MG63 (cell line): ENCODE measurements around the gene OR2H2. TPM values are rescaled to one million over a fixed set of nuclear protein-coding genes. Genes with fewer than 3 reads are reported as not detected.
A peak's percentile ranks its signal among the peaks of the same experiment; 100 is the strongest.

Experiments
- DNase-seq: peaks from one replicate; pipeline ENCODE4 v3.0.0-alpha.2; 2020
- H3K27me3 ChIP-seq: fragments of 250-450 bp; sonication (Bioruptor Pico); 2 replicates; pipeline ENCODE4 v1.5.1; 2020; ENCODE audit warnings: mild to moderate bottlenecking, moderate library complexity
- H3K36me3 ChIP-seq: fragments of 250-450 bp; sonication (Bioruptor Pico); 2 replicates; pipeline ENCODE4 v1.5.1; 2020; ENCODE audit warnings: mild to moderate bottlenecking, moderate library complexity
- H3K4me3 ChIP-seq: fragments of 250-450 bp; sonication (Bioruptor Pico); 2 replicates; pipeline ENCODE4 v1.5.1; 2020; ENCODE audit warnings: mild to moderate bottlenecking, moderate library complexity
- H3K9me3 ChIP-seq: fragments of 250-450 bp; sonication (Bioruptor Pico); 2 replicates; pipeline ENCODE4 v1.5.1; 2020; ENCODE audit warnings: mild to moderate bottlenecking, moderate library complexity
- total RNA-seq: library from RNA; depleted of rRNA; stranded (reverse); fragments of >200 nt; shearing (Covaris generic); gene quantifications from 2 replicates; pipeline ENCODE4 v1.2.3, GENCODE V29; 2014; ENCODE audit warnings: low replicate concordance; rRNA removed

Gene OR2H2
- total RNA-seq, result not detected in 2 replicates

DNA sequence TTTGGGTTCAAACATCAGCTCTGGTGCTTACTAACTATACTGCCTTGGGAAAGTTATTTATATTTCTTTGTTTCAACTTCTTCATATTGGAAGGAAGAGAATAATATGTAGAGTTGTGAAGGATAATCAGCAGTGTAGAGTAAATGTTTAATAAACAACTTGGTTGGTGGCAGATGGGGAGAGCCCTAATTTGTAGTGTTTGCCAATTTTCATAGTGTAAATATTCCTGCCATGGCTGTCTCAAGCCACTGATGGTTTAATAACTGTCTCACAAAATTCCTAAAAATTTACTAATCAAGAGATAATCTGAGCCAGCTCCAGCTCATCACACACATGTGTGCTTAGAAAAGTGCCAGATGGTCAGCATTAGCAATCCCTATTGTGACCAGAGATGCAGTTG lies at the start of gene OR2H2:
Gene OR2H2 (plus strand): TSS at position 301 of the 400 bp plus-strand sequence. CDS start 2,824 bp downstream, outside the sequence.
- Histone ChIP-seq H3K9me3 (no peaks in the 10 kb centered on the region), H3K36me3 (no peaks in the 10 kb centered on the region), H3K27me3 (no peaks in the 10 kb centered on the region), H3K4me3 (no peak within 1 kb of the TSS)
- DNase-seq, result no peak

DNA sequence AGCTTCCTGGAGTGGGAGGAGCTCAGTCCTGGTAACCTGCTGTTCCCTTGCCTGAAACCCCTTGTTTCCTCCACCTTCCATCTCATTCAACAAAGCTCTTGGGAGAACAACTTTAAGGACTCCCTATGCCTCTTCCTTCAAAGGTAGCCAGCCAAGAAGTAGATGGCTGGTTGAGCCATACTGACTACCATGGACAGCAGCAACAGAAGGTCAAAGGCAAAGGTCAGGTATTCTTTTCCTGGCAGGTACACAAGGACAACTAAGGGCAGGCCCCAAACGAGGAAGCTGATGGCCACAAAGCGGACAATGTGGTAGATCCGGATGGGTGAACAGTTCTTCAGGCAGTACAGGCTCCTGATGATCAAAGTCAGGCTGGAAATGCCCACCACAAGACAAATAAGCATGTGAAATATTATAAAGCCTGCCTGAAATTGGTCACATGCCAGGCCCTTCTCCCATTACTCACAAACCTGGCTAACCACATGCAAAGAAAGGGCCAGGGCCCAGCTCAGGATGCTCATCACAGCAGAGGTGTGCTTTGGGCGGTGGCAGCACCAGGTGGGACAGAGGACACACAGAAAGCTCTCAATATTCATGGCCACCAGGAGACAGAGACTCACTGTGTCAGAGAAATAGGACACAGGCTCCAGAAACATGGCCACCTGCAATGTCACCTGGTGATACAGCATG lies 47.1 kb upstream of the OR2H2 start:
- no peak overlapping the region for H3K4me3 ChIP-seq
- DNase-seq, result no peak
- no peaks in the 10 kb centered on the region for H3K27me3 ChIP-seq
- H3K9me3 ChIP-seq, result no peaks in the 10 kb centered on the region
- H3K36me3 ChIP-seq, result no peaks in the 10 kb centered on the region

DNA sequence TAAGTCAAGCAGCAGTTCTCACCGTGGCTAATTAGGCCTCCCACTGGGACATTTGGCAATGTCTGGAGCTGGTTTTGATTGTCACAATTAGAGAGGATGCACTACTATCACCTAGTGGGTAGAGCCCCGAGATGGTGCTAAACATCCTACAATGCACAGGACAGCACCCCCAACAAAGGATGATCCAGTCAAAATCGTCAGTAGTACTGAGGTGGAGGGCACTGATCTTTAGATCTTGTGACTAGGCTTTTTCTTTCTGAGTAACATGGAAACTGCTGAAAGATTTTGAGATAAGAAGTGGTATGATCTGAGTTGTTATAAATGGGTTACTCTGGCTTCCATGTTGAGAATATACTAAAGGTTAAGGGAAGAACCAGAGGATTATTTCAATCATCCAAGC lies 37.3 kb upstream of the OR2H2 start:
- Histone ChIP-seq H3K9me3 (no peaks in the 10 kb centered on the region), H3K4me3 (no peak overlapping the region), H3K27me3 (no peaks in the 10 kb centered on the region), H3K36me3 (no peaks in the 10 kb centered on the region)
- no peak for DNase-seq

DNA sequence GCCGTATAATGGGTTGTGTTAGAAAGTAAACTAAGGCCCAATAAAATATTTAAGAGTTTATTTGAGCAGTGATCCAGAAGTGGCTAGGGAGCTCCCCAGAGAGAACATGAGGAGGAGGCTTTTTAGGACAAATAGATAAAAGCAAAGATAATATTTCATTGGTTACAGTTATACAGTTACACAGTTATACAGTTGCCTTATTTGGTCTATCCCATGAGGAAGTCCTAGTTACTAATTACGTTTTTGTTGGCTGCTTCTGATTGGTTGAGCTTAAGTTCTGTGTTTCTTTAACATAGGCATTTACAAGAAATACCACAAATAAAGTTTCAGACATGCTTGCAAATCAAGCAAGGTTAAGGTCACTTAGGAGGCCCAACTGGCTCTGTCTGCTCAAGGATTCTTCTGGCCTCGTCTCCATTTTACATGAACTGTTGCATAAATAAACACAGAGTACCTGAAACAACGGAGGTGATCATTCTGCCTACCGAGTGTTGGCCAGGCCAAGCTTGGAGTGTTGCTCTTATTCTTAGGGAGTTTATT lies 32.3 kb upstream of the OR2H2 start:
- Histone ChIP-seq H3K4me3 (no peak overlapping the region), H3K9me3 (no peaks in the 10 kb centered on the region), H3K36me3 (no peaks in the 10 kb centered on the region), H3K27me3 (no peaks in the 10 kb centered on the region; the same call in 1 of the 2 replicates)
- no peak for DNase-seq

DNA sequence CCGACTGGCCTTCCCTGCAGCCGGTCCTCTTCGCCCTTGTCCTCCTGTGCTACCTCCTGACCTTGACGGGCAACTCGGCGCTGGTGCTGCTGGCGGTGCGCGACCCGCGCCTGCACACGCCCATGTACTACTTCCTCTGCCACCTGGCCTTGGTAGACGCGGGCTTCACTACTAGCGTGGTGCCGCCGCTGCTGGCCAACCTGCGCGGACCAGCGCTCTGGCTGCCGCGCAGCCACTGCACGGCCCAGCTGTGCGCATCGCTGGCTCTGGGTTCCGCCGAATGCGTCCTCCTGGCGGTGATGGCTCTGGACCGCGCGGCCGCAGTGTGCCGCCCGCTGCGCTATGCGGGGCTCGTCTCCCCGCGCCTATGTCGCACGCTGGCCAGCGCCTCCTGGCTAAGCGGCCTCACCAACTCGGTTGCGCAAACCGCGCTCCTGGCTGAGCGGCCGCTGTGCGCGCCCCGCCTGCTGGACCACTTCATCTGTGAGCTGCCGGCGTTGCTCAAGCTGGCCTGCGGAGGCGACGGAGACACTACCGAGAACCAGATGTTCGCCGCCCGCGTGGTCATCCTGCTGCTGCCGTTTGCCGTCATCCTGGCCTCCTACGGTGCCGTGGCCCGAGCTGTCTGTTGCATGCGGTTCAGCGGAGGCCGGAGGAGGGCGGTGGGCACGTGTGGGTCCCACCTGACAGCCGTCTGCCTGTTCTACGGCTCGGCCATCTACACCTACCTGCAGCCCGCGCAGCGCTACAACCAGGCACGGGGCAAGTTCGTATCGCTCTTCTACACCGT lies 31.5 kb upstream of the OR2H2 start:
- Histone ChIP-seq H3K27me3 (no peaks in the 10 kb centered on the region; the same call in 1 of the 2 replicates), H3K9me3 (no peaks in the 10 kb centered on the region), H3K4me3 (no peak overlapping the region), H3K36me3 (no peaks in the 10 kb centered on the region)
- DNase-seq, result peak; percentile 11

DNA sequence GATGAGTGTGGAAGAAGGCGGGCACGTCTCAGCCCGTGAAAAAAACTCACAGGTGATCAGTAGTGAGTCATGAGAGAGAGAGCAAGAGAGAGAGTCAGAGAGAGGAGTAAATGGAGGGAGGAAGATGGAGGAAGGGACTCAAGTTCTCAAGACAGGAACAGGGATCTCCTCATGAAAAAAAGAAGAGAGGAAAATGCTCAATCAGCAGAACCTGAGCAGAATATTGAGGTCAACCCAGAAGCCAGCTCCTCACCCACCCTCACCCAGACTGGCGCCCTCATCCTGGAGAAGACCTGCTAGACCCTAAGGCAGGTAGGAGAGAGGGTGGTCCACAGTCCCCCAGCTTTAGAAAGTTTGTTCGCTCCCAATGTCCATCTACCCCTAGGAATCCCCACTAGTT lies 30.2 kb upstream of the OR2H2 start:
- Histone ChIP-seq H3K9me3 (no peaks in the 10 kb centered on the region), H3K27me3 (no peaks in the 10 kb centered on the region; the same call in 1 of the 2 replicates), H3K36me3 (no peaks in the 10 kb centered on the region), H3K4me3 (no peak overlapping the region)
- DNase-seq, result no peak

DNA sequence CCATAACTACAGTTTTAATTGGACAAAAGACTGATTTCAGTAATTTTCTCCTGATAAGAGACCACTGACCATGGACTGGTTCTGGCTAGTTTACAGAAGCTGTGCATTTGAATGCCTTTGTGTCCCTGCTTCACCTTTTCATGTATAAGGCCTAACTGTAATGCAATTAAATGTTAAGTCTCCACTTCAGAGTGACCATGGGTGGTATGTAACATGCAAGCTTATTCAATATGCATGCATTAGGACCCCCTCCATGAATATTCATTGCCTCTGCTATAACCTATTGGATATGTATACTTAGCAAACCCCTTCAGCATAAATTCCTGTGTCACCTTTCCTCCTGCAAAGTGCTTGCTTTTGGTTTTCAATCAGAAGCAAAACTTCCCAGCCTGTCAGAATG lies 27.6 kb upstream of the OR2H2 start:
- Histone ChIP-seq H3K36me3 (no peaks in the 10 kb centered on the region), H3K4me3 (no peak overlapping the region), H3K27me3 (no peaks in the 10 kb centered on the region; the same call in 1 of the 2 replicates), H3K9me3 (no peaks in the 10 kb centered on the region)
- no peak for DNase-seq

DNA sequence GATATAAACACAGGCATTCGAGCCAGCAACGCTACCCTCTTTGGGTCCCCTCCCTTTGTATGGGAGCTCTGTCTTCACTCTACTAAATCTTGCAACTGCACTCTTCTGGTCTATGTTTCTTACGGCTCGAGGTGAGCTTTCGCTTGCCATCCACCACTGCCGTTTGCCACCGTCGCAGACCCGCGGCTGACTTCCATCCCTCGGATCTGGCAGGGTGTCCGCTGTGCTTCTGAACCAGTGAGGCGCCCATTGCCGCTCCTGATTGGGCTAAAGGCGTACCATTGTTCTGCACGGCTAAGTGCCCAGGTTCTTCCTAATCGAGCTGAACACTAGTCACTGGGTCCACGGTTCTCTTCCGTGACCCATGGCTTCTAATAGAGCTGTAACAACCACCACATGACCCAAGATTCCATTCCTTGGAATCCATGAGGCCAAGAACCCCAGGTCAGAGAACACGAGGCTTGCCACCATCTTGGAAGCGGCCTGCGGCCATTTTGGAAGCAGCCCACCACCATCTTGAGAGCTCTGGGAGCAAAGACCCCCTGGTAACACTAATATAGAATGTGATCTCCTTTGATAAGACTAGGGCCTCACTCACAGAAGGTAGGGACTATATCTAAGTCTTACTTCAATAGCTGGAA lies 26.4 kb upstream of the OR2H2 start:
- Histone ChIP-seq H3K27me3 (no peaks in the 10 kb centered on the region; the same call in 1 of the 2 replicates), H3K36me3 (no peaks in the 10 kb centered on the region), H3K4me3 (no peak overlapping the region), H3K9me3 (no peaks in the 10 kb centered on the region)
- no peak for DNase-seq

DNA sequence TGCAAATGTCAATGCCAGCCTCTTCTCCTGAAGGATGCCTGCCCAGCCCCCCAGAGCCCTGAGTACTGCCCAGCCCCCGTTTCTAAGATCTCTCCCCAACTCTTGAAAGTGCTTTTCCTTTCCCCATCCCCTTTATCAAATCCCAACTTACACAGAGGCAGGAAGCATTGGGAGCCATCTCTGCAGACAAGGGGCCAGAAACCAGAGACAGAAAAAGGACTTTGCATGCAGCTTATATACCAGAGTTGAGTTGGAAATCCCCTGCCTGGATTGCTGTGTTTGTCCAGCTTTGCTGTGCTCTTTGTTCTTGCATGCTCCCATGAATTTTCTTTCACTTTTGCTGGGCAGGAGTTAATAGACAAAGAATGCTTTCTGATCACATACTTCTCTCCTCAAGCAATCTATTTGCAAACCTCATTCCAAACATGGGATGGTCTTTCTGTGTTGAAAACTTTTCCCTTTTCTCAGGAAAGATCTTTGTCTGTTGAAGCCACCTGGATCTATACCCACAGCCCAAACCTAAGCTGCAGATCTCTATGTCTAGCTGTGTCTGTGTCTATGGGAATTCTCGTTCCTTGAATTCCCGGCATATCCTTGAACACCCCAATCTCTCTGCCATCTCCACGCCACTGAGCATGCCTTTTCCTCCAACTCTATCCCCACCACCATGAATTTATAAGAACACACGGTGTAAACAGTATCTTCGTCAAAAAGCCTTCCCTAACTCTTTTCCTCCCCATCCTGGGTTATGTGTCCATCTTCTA lies 25.2 kb upstream of the OR2H2 start, which contains the start of gene UBD:
Gene UBD (minus strand): TSS at position 209 of the 764 bp plus-strand sequence. CDS start 31 bp downstream, at position 178.
- DNase-seq, result no peak
- no peak within 1 kb of the TSS for H3K4me3 ChIP-seq
- H3K27me3 ChIP-seq, result no peaks in the 10 kb centered on the region
- H3K36me3 ChIP-seq, result no peaks in the 10 kb centered on the region
- no peaks in the 10 kb centered on the region for H3K9me3 ChIP-seq

DNA sequence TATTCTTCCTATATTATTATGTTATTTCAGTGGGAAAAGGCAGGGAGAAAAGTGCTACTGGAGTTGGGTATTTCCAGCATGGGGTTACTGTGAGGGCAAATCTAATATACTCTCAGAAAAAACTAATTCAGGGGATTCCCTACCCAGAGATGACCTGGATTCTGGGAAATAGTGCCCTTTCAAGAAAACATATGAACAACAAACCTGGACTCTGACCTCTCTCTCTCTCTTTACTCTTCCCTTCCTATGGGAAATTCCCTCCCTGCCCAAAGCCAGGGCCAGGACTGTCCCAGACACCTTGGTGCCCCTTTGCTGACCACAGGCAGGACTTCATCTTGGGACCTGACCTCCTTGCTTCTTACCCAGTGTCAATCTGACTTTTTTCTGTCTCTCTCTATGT lies 23.8 kb upstream of the OR2H2 start:
- no peak overlapping the region for H3K4me3 ChIP-seq
- DNase-seq, result no peak
- no peaks in the 10 kb centered on the region for H3K36me3 ChIP-seq
- H3K9me3 ChIP-seq, result no peaks in the 10 kb centered on the region
- H3K27me3 ChIP-seq, result no peaks in the 10 kb centered on the region

DNA sequence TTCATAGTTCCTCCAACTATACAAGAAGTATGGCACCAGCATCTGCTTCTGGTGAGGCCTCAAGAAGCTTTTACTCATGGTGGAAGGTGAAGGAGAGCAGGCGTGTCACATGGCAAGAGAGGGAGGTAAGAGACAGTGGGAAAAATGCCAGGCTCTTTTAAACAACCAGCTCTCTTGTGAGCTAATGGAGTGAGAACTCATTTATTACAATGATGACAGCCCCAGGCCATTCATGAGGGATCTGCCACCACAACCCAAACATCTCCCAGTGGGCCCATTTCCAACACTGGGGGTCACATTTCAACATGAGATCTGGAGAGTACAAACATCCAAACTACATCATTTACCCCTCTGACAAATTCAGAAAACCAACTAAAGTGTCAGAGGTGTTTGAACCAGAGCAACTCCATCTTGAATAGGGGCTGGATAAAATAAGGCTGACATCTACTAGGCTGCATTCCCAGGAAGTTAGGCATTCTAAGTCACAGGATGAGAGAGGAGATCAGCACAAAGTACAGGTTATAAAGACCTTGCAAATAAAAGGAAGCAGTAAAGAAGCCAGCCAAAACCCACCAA lies 23.2 kb upstream of the OR2H2 start:
- H3K9me3 ChIP-seq, result no peaks in the 10 kb centered on the region
- no peak overlapping the region for H3K4me3 ChIP-seq
- no peaks in the 10 kb centered on the region for H3K36me3 ChIP-seq
- H3K27me3 ChIP-seq, result no peaks in the 10 kb centered on the region
- DNase-seq, result no peak

DNA sequence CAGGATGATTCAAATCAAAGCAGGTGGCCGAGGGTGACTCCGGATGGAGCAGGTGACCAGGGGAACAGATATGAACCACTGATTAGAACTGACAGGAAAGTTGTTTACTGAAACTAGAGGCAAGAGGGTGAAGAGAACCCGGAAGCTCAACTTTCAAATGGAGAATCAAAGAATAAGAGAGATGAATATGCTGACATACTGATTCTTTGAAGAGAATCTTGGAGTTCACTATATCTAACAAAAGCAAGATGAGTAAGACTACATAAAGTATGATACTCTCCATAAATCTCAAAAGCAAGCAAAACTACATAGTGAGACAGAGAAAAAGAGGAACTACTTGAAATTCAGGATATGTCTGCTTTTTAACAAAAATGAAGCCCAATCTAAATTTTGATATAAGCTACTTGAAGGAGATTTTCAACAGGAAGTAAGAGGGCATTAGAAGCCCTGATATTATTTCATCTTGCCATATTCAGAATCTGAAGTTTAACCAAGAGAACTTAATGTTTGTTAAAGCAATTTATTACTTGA lies 21.4 kb upstream of the OR2H2 start:
- H3K9me3 ChIP-seq, result no peaks in the 10 kb centered on the region
- no peak overlapping the region for H3K4me3 ChIP-seq
- no peaks in the 10 kb centered on the region for H3K36me3 ChIP-seq
- no peaks in the 10 kb centered on the region for H3K27me3 ChIP-seq
- DNase-seq, result no peak

DNA sequence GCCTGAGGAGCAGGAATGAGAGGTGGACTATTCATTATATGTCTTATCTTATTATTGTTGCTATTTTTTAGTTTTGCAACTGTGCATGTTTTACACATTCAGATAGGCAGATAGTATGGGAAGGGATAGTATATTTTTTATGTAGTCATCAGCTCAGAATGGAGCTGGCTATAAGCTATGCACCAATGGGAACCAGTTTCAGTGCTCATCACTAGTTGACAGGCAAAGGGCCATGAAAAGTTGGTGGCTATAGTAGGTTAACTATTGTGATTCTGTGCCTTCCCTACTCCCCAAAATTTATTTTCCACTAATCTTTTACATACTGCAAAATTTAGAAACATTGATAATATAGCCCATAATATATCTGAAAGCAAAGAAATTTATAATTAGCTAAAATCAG lies 20.0 kb upstream of the OR2H2 start:
- no peak for DNase-seq
- H3K4me3 ChIP-seq, result no peak overlapping the region
- no peaks in the 10 kb centered on the region for H3K36me3 ChIP-seq
- no peaks in the 10 kb centered on the region for H3K27me3 ChIP-seq
- H3K9me3 ChIP-seq, result no peaks in the 10 kb centered on the region

DNA sequence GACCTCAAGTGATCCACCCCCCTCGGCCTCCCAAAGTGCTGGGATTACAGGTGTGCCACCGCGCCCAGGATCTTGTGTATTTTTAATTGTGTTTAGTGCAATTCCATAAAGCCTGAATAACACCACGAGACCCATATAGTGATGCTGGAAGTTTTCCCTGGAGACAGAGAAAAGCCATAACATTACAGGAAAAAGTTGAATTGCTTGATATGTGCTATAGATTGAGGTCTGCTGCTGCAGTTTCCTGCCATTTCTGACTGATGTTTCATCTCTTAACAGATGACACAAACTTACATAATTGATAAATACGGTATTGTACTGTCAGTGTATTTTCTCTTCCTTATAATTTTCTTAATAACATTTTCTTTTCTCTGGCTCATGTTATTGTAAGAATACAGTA lies 18.1 kb upstream of the OR2H2 start:
- H3K36me3 ChIP-seq, result no peaks in the 10 kb centered on the region
- no peak for DNase-seq
- no peaks in the 10 kb centered on the region for H3K9me3 ChIP-seq
- H3K27me3 ChIP-seq, result no peaks in the 10 kb centered on the region
- H3K4me3 ChIP-seq, result no peak overlapping the region

DNA sequence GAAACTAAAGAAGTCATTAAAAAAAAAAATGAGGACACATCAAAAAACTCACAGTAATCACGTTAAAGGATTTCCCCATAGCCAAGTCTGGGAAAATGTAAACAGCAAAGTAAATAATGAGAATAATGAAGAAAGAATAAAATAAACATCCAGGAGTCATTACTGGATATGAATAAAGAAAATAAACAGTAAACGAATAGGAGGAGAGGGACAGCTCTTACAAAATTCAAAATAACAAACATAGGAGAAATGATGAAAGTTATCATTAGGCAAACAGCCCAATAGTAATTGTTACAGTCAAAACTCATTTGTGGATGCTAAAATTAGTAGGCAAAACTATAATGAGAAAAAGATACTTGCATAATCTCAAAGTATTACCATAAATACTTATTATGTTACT lies 17.4 kb upstream of the OR2H2 start:
- DNase-seq, result no peak
- Histone ChIP-seq H3K9me3 (no peaks in the 10 kb centered on the region), H3K4me3 (no peak overlapping the region), H3K36me3 (no peaks in the 10 kb centered on the region), H3K27me3 (no peaks in the 10 kb centered on the region)

DNA sequence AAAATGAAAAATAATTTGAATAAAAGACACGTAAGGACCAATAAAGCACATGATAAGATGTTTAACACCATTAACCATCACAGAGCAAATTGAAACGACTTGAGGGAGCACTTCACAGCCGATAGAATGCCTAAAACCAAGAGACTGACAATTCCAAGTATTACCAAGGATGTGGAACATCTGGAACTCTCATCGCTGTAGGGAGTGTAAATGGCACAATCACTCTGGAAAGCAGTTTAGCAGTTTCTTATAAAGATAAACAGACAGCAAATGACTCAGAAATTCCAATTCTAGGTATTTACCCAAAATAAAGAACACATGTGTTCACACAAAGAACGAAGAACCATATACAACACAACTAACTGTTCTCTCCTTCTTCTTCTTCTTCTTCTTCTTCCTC lies 16.9 kb upstream of the OR2H2 start:
- Histone ChIP-seq H3K9me3 (no peaks in the 10 kb centered on the region), H3K4me3 (no peak overlapping the region), H3K27me3 (no peaks in the 10 kb centered on the region), H3K36me3 (no peaks in the 10 kb centered on the region)
- no peak for DNase-seq
